NOMO-1 (cell line): ENCODE measurements around the gene HUNK.

ENCODE experiments used
- DNase-seq, 2 experiments: peaks; one replicate each; lab custom pipeline; 2025; ENCODE audit not compliant: unreplicated experiment in 2 of 2; lab: John Stamatoyannopoulos, UW

Gene HUNK

GRCh38 chr21:31894457-31894856 is 21.6 kb downstream of the HUNK start:
- DNase-seq: no peak

- DNase-seq: no peak
These were observed 22.4 kb downstream of the HUNK start for GRCh38 chr21:31895077-31895835.

- no peak for DNase-seq
These were observed 23.2 kb downstream of the HUNK start for GRCh38 chr21:31896019-31896418.

GRCh38 chr21:31897311-31897710 is 24.5 kb downstream of the HUNK start:
- no peak for DNase-seq

- no peak for DNase-seq
These were observed 26.3 kb downstream of the HUNK start for GRCh38 chr21:31898933-31899630.

GRCh38 chr21:31900121-31900895 is 27.5 kb downstream of the HUNK start:
- no peak for DNase-seq

- no peak for DNase-seq
These were observed 28.5 kb downstream of the HUNK start for GRCh38 chr21:31901315-31901714.

GRCh38 chr21:31902438-31902837 is 29.6 kb downstream of the HUNK start:
- no peak for DNase-seq

GRCh38 chr21:31903896-31904295 is 31.1 kb downstream of the HUNK start:
- peak in 1 of 2 experiments; percentile 45 for DNase-seq

- DNase-seq: no peak
These were observed 33.0 kb downstream of the HUNK start for GRCh38 chr21:31905503-31906451.

GRCh38 chr21:31908106-31909031 is 35.5 kb downstream of the HUNK start:
- DNase-seq: no peak

- no peak for DNase-seq
These were observed 36.6 kb downstream of the HUNK start for GRCh38 chr21:31909153-31910073.

- no peak for DNase-seq
These were observed 37.3 kb downstream of the HUNK start for GRCh38 chr21:31910074-31910470.

- no peak for DNase-seq
These were observed 38.5 kb downstream of the HUNK start for GRCh38 chr21:31911138-31911907.

- no peak for DNase-seq
These were observed 39.7 kb downstream of the HUNK start for GRCh38 chr21:31912501-31912900.

GRCh38 chr21:31913182-31913608 is 40.4 kb downstream of the HUNK start:
- no peak for DNase-seq

- no peak for DNase-seq
These were observed 41.7 kb downstream of the HUNK start for GRCh38 chr21:31914472-31914871.

GRCh38 chr21:31915566-31915965 is 42.7 kb downstream of the HUNK start:
- no peak for DNase-seq
